ENCODE results near the gene BCAP29.
"Not testable (repeated sequence)": the region's sequence is repeated elsewhere in the genome, so short reads cannot be mapped to it uniquely, and the experiment has no call there.

Gene BCAP29

GRCh38 chr7:107579885-107580715 lies at the start of gene BCAP29:
Gene BCAP29, plus strand, starts transcription at chr7:107580246. Its CDS starts 527 bp downstream, at chr7:107580773.
- DNase-seq: peak; percentile 90

GRCh38 chr7:107530751-107531150 lies 49.3 kb upstream of the BCAP29 start:
- DNase-seq: peak; percentile 19

GRCh38 chr7:107534139-107534538 lies 45.9 kb upstream of the BCAP29 start:
- no peak for DNase-seq

- not testable (repeated sequence) for DNase-seq
Measured at GRCh38 chr7:107537228-107537627, 42.8 kb upstream of the BCAP29 start.

- DNase-seq: no peak
Measured at GRCh38 chr7:107538001-107538400, 42.0 kb upstream of the BCAP29 start.

GRCh38 chr7:107543338-107543993 lies 36.6 kb upstream of the BCAP29 start:
- no peak for DNase-seq

- DNase-seq: no peak
Measured at GRCh38 chr7:107544848-107545591, 35.0 kb upstream of the BCAP29 start.

- no peak for DNase-seq
Measured at GRCh38 chr7:107551936-107552335, 28.1 kb upstream of the BCAP29 start.

- no peak for DNase-seq
Measured at GRCh38 chr7:107555893-107556292, 24.2 kb upstream of the BCAP29 start.

GRCh38 chr7:107559864-107560263 lies 20.2 kb upstream of the BCAP29 start:
- DNase-seq: no peak

- DNase-seq: peak; percentile 36
Measured at GRCh38 chr7:107560898-107561516, 19.0 kb upstream of the BCAP29 start.

- DNase-seq: peak; percentile 67
Measured at GRCh38 chr7:107563081-107563774, 16.8 kb upstream of the BCAP29 start.

GRCh38 chr7:107563775-107564552 lies 16.1 kb upstream of the BCAP29 start, which contains the start of the genes COG5 and DUS4L:
Gene COG5, minus strand, starts transcription at chr7:107563920. Its CDS starts 24 bp downstream, at chr7:107563896.
Gene DUS4L, plus strand, starts transcription at chr7:107563971. Its CDS starts 3,100 bp downstream, at chr7:107567071.
- peak; percentile 88 for DNase-seq

- peak; percentile 73 for DNase-seq
Measured at GRCh38 chr7:107564553-107565298, 15.3 kb upstream of the BCAP29 start.

GRCh38 chr7:107570298-107570697 lies 9.7 kb upstream of the BCAP29 start:
- no peak for DNase-seq

- DNase-seq: no peak
Measured at GRCh38 chr7:107573537-107573936, 6.5 kb upstream of the BCAP29 start.

GRCh38 chr7:107579554-107579884 lies 527 bp upstream of the BCAP29 start:
- no peak for DNase-seq

- DNase-seq: no peak
Measured at GRCh38 chr7:107580716-107581383, 804 bp downstream of the BCAP29 start.

GRCh38 chr7:107581387-107582013 lies 1.5 kb downstream of the BCAP29 start:
- peak; percentile 18 for DNase-seq

GRCh38 chr7:107582875-107583274 lies 2.8 kb downstream of the BCAP29 start:
- peak; percentile 38 for DNase-seq

All from hematopoietic multipotent progenitor cell treated with erythropoietin and hydrocortisone succinate and interleukin-3 and kit ligand, for 6 days (in vitro differentiated cells).